Uterus (tissue), 4 donors: ENCODE data around the gene KCNQ1OT1. TPM values are rescaled to one million over a fixed set of nuclear protein-coding genes. Genes with fewer than 3 reads are reported as not detected.
A peak's percentile ranks its signal among the peaks of the same experiment; 100 is the strongest.

ENCODE experiments used
- DNase-seq, 2 donors: peaks; one replicate each; pipeline ENCODE4 v3.0.0-alpha.2; 2019 to 2020
- H3K27ac ChIP-seq, 2 donors: fragments of 200-600 bp; sonication (generic); 1 replicate in 1 of 2; 2 replicates in 1 of 2; pipeline ENCODE4 v1.5.1; 2016 to 2018
- H3K27me3 ChIP-seq, 2 donors: fragments of 200-600 bp; sonication (generic); one replicate each; pipeline ENCODE4 v1.5.1; 2018 to 2019; ENCODE audit warnings: control low read depth in 1 of 2
- H3K36me3 ChIP-seq, 2 donors: fragments of 200-600 bp; sonication (generic); one replicate each; pipeline ENCODE4 v1.5.1; 2019; ENCODE audit warnings: control low read depth in 1 of 2
- H3K4me1 ChIP-seq, 2 donors: fragments of 200-600 bp; sonication (generic); one replicate each; pipeline ENCODE4 v1.5.1; 2018 to 2019; ENCODE audit warnings: control low read depth in 1 of 2
- H3K4me3 ChIP-seq, 2 donors: fragments of 200-600 bp; sonication (generic); 1 replicate in 1 of 2; 2 replicates in 1 of 2; pipeline ENCODE4 v1.5.1; 2018 to 2019; ENCODE audit warnings: mild to moderate bottlenecking in 1 of 2
- H3K9me3 ChIP-seq, 2 donors: fragments of 200-600 bp; sonication (generic); one replicate each; pipeline ENCODE4 v1.5.1; 2019; ENCODE audit warnings: control low read depth in 1 of 2
- CTCF ChIP-seq, 4 experiments: fragments of 200-600 bp in 2 of 4; fragments of 450-650 bp in 2 of 4; sonication (generic) in 2 of 4; IDR thresholded peaks; one replicate each; pipeline ENCODE4 v1.5.1; 2016 to 2019; ENCODE audit warnings: antibody characterized with exemption in 4 of 4, mild to moderate bottlenecking in 2 of 4, moderate library complexity in 1 of 4
- POLR2A ChIP-seq, 2 donors: fragments of 450-650 bp; IDR thresholded peaks; one replicate each; pipeline ENCODE4 v1.6.1; 2016; ENCODE audit warnings: antibody characterized with exemption in 2 of 2, mild to moderate bottlenecking in 1 of 2, moderate library complexity in 1 of 2
- intact Hi-C: fragments of 100-400 bp; cut with DNase I; formaldehyde crosslinking; loops from one replicate; pipeline ENCODE4 v1.15.1; 2023; ENCODE audit warnings: low total_unique reads
- total RNA-seq, 4 donors: library from RNA; depleted of rRNA in 3 of 4; stranded (reverse); fragments of >200 nt in 3 of 4; gene quantifications; one replicate each; pipeline versions ENCODE4 v1.1.0 to v1.2.4, GENCODE V29; 2014 to 2023
- donor health status: DM: yes; HTN: yes; CAD: no.

The KCNQ1OT1 gene
- total RNA-seq, 4 donors from 2014 or later = 2.6 to 19.4 (median 10.9) TPM

- Histone ChIP-seq H3K27me3 (no peaks in the 10 kb centered on the region), H3K27ac (no peak overlapping the region), H3K4me3 (no peak overlapping the region), H3K4me1 (no peaks in the 10 kb centered on the region), H3K36me3 (no peaks in the 10 kb centered on the region), H3K9me3 (no peaks in the 10 kb centered on the region)
- intact Hi-C loops = no loop called here
- DNase-seq = peak in 1 of 2 donors; percentile 10
- TF ChIP-seq CTCF (IDR thresholded peaks at IDR 0.05) (no peak), POLR2A (IDR thresholded peaks at IDR 0.05) (no peak)
Observed at GRCh38 chr11:2573240-2574042, 126.4 kb downstream of the KCNQ1OT1 start.

- intact Hi-C loops = no loop called here
- no peaks in the 10 kb centered on the region for H3K4me1 ChIP-seq
- H3K27ac ChIP-seq = no peak overlapping the region
- H3K36me3 ChIP-seq = no peaks in the 10 kb centered on the region
- no peak for DNase-seq
- H3K9me3 ChIP-seq = no peaks in the 10 kb centered on the region
- TF ChIP-seq POLR2A (IDR thresholded peaks at IDR 0.05) = no peak
- no peak for TF ChIP-seq CTCF (IDR thresholded peaks at IDR 0.05)
- H3K27me3 ChIP-seq = no peaks in the 10 kb centered on the region
- no peak overlapping the region for H3K4me3 ChIP-seq
Observed at GRCh38 chr11:2572491-2573239, 127.1 kb downstream of the KCNQ1OT1 start.

GRCh38 chr11:2571598-2572281, 128.1 kb downstream of the KCNQ1OT1 start:
- no peak for DNase-seq
- no peaks in the 10 kb centered on the region for H3K27me3 ChIP-seq
- intact Hi-C loops = no loop called here
- H3K27ac ChIP-seq = no peak overlapping the region
- no peaks in the 10 kb centered on the region for H3K36me3 ChIP-seq
- H3K9me3 ChIP-seq = no peaks in the 10 kb centered on the region
- TF ChIP-seq CTCF (IDR thresholded peaks at IDR 0.05) = no peak
- no peaks in the 10 kb centered on the region for H3K4me1 ChIP-seq
- H3K4me3 ChIP-seq = no peak overlapping the region

GRCh38 chr11:2570841-2571597, 128.8 kb downstream of the KCNQ1OT1 start:
- no peaks in the 10 kb centered on the region for H3K36me3 ChIP-seq
- no peak for DNase-seq
- H3K27ac ChIP-seq = no peak overlapping the region
- H3K4me3 ChIP-seq = no peak overlapping the region
- no peaks in the 10 kb centered on the region for H3K9me3 ChIP-seq
- intact Hi-C loops = no loop called here
- no peaks in the 10 kb centered on the region for H3K27me3 ChIP-seq
- TF ChIP-seq CTCF (IDR thresholded peaks at IDR 0.05) = no peak
- no peak for TF ChIP-seq POLR2A (IDR thresholded peaks at IDR 0.05)
- H3K4me1 ChIP-seq = no peaks in the 10 kb centered on the region
